Ramos (cell line): ENCODE results near the gene CYP4F2.
"Not testable (repeated sequence)": the region's sequence is repeated elsewhere in the genome, so short reads cannot be mapped to it uniquely, and the experiment has no call there.

ENCODE experiments used
- in situ Hi-C: fragments of 300-500 bp; cut with MboI; formaldehyde crosslinking; loops from one replicate; pipeline ENCODE4 v1.14.3; 2022; ENCODE audit warnings: low sequenced_read_pairs; ENCODE audit not compliant: unreplicated experiment

The CYP4F2 gene, protein sequence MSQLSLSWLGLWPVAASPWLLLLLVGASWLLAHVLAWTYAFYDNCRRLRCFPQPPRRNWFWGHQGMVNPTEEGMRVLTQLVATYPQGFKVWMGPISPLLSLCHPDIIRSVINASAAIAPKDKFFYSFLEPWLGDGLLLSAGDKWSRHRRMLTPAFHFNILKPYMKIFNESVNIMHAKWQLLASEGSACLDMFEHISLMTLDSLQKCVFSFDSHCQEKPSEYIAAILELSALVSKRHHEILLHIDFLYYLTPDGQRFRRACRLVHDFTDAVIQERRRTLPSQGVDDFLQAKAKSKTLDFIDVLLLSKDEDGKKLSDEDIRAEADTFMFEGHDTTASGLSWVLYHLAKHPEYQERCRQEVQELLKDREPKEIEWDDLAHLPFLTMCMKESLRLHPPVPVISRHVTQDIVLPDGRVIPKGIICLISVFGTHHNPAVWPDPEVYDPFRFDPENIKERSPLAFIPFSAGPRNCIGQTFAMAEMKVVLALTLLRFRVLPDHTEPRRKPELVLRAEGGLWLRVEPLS

DNA sequence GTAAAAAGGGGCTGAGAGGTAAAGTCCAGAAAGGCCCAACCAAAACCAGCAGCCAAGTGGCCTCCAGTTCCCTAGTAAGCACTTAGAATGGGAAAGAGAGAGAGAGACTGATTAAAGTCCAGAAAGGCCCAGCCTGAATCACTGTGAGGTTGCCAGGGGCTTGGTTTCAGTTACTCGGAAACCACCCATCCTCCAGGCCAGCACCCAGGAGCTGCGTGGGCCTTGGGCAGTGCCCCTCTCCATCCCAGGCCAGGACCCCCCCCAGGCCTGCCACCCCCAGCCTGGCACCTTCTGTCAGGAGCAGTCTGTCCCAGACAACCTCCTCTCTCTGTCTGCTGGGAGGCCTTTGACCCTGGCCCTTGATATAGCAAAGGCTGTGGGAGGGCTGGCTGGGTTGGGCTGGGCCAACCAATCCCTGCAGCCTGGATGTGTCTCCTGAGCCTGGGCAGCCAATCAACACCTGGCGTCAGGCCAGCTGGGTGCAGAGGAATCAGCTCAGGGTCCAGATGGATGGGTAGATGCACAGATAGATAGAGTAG lies at the start of gene CYP4F2:
Gene CYP4F2, minus strand, starts transcription at position 337 of the 539 bp plus-strand sequence. CDS start 463 bp downstream, outside the sequence.
- in situ Hi-C loops: no loop called here

DNA sequence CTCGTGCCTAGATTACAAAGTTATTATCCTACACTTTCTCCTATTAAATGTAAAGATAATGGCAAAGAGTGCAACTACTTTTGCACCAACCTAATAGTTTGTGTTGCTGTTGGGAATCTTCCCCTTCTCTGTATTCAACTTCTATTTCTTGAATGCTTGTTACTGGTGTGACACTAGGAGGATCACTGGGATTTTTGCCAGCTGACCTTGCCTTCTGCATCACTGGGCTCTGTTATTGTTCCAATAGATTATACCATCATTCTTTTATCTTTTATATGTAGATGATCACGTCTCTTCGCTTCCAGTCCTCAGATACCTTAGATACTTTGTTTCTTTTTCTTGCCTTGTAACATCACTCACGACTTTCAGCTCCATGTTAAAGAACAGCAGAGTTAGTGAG lies 47.4 kb upstream of the CYP4F2 start:
- in situ Hi-C loops: no loop called here

DNA sequence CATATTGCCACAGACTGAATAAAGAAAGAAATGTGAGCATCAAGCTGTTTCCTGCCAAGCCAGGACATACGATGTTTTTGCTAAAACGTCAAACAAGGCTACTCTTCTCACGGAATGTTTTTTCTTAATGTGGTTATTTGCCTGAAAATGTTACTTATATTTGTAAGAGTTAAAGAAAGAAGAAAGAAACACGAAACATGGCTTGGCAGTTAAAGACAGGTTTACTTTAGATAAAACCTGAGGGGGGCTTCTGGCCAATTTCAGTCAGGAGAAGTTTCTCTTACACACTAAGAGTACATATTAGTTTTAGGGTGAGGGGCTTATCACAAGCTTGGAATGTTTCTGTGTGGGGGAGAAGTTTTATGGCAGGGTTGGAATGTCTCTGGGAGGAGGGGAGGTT lies 46.5 kb upstream of the CYP4F2 start:
- in situ Hi-C loops: no loop called here

DNA sequence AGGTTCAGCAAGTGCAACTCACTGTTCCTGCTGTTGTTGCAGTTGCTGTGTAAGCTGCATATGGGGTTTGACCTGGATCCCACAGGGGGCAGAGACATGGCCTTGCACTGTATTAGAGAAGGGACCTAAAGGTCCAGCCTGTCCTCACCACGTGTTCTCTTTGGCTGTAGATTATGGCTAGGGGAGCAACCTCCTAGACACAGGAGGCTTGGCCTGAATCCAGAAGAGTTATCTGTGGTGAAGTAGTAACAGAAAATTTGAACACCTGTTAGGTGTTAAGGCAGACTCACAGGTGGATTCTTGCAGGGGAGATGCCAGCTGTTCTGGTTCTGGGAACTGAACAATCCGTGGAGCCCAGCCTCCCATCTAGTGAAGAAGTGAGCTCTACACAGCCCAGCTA lies 39.9 kb upstream of the CYP4F2 start:
- in situ Hi-C loops: no loop called here

DNA sequence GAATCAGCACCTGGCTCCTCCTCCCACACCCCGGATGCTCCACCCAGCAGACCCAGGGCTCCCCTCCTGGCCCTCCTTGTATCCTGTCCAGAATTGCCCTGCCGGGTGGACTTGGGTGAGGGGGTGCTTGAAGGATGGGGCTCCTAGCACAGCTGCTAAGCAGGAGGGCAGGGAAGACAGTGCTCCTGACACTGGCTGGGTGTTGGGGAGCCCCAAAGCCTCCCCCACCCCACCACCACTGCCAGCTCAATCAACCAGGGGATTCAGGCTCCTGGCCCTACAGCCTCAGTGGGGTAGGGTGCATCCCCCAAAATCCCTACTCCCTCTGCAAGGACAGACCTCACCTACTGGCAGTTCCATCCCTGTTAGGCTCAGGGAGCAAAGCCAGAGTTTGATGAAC lies 39.1 kb upstream of the CYP4F2 start:
- in situ Hi-C loops: no loop called here

DNA sequence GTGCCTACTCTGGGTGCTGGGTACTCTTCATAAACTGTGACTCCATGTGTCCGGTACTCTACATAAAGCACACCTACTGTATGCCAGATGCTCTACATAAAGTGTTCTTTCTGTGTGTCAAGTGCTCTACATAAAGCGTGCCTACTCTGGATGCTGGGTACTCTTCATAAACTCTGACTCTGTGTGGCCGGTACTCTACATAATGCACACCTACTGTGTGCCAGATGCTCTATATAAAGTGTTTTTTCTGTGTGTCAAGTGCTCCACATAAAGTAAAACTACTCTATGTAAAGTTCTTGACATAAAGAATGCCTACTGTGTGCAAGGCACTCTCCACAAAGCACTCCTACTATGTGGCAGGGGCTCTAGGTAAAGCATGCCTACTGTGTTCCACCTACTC lies 38.3 kb upstream of the CYP4F2 start:
- in situ Hi-C loops: no loop called here

DNA sequence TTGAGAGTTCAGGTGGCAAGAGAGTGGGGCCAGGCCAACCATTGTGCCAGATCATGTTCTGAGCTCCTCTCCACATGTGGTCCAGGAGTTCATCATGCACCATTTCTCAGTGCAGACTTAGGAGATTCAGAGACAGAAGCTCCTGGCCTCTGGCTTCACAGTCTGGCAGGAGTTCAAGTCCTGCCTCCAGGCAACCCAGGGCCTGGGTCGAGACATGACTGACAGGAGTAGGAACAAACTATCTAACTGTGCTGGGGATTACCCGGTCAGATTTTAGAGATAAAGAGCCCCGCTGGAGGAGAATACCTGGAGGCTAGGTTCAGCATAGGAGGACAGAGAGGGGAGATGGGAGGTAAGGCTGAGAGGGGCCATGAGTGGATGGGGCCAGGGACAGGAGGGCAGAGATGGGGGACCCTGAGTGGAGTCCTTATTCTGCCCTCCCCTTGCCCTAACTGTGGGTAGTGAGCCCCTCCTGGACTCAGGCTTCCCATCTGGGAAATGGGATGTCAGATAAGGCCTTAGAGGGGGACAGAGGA lies 37.4 kb upstream of the CYP4F2 start:
- in situ Hi-C loops: no loop called here

DNA sequence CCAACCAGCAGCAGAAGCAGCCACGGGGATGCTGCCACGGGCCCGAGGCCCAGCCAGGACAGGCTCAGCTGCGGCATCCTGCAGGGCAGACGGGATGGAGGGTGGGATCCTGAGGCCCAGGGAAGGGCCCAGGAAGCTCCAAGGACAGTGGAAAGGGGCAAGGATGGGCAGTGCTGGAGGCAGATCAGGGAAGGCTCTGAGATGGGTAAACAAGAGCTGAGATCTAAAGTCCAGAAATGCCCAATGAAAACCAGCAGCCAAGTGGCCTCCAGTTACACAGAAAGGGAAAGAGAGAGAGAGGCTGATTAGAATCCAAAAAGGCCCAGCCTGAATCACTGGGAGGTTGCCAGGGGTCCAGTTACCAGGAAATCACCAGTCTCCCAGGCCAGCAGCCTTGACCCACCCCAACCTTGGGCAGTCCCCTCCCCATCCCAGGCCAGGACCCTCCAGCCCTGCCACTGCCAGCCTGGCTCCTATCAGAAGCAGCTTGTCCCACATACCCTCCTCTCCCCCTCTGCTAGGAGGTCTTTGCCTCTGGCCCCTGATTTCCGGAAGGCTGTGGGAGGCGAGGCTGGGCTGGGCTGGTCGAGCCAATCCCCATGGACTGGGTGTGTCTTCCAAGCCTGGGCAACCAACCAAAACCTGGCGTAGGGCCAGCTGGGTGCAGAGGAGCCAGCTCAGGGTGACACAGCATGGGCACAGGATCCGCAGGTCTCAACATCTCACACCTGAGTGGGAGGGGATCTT lies 36.6 kb upstream of the CYP4F2 start, which contains the start of gene CYP4F11:
Gene CYP4F11, minus strand, starts transcription at position 198 of the 747 bp plus-strand sequence. Its CDS starts 121 bp downstream, at position 77.
- in situ Hi-C loops: no loop called here

DNA sequence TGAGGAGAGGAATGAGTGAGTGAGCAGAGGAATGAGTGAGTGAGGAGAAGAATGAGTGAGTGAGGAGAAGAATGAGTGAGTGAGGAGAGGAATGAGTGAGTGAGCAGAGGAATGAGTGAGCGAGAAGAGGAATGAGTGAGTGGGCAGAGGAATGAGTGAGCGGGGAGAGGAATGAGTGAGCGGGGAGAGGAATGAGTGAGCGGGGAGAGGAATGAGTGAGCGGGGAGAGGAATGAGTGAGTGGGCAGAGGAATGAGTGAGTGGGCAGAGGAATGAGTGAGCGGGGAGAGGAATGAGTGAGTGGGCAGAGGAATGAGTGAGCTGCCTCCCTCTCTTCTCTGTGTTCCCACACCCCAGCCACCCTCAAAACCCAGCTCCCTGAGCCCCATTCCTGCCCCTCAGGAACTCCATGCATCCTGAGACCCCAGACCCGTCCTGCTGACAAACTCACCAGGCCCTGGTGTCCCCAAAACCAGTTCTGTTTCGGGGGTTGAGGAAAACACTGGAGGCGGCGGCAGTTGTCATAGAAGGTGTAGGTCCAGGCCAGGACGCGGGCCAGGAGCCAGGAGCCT lies 36.0 kb upstream of the CYP4F2 start:
- in situ Hi-C loops: not testable (repeated sequence)

DNA sequence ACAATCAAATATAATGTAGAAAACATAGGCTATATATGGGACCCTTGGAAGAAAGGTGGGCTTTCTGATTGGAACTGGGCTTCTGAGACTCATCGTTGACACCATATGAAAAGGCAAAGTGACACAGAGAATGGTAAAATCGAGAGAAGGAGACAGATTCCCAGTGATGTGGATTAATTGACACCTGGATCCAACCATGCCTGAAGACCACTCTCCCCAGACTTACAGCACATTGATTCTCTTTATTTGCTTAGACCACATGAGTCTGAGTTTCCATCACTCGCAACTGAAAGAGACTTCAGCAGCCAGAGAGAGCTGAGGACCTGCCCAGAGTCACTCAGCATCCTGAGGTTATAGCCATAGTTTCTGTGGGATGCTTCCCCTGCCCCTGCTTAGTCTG lies 30.4 kb upstream of the CYP4F2 start:
- in situ Hi-C loops: no loop called here

DNA sequence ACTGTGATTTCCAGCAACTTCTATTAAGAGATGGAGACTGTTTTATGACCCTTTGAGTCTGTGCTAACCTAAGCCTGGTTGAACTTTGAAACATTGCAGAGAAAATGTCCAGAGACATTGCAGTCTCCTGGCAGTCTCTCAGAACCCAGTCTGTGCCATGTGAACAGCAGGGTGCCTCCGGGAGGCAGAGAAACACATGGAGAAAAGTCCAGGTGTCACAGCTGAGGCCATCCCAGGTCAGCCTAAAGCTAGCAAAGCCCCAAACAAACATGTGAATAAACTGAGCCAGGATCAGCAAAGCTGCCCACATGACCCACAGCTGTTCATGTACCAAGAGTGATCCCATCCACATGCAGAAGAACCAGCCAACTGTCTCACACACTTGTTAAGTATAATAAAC lies 28.6 kb upstream of the CYP4F2 start:
- in situ Hi-C loops: no loop called here

DNA sequence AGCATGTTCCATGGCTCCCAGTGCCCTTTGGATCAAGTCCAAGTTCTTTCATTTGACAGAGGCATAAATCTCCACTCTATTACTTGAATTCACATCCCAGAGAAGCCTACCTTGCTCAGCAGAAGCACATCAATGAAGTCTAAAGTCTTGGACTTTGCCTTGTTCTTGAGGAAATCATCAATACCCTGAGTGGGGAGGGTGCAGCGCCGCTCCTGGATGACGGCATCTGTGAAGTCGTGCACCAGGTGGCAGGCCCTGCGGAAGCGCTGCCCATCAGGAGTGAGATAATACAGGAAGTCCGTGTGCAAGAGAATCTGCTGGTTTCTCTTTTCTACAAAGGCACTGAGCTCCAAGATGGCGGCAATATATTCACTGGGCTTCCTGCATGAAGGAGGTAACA lies 25.8 kb upstream of the CYP4F2 start:
- in situ Hi-C loops: no loop called here

DNA sequence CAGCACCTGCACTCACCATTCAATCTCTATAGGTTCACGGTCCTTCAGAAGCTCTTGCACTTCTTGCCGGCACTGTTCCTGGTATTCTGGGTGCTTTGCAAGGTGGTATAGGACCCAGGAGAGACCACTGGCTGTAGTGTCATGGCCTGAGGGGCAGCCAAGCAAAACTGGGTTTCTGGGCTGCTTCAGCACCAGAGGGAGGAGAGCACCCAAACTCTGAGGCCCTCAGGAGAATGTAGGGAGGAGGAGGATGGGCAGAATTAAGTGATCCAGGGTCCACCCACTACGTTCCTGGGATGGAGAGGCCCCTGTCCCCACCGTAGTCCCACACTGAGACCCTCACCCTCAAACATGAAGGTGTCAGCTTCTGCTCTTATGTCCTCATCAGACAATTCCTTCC lies 24.1 kb upstream of the CYP4F2 start:
- in situ Hi-C loops: no loop called here

DNA sequence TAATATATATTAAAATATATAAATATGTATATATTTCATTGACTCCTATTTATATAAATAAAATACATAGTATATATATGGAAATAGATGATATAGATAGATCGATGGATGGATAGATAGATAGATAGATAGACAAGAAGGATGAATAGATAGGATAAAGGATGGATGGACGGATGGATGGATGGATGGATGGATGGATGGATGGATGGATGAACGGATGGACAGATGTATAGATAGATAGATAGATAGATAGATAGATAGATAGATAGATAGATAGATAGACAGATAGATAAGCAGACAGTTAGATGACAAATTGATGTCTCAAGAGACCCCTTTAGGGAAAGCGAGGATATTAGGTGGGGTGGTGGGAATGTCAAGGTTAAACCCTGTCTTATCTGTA lies 21.4 kb upstream of the CYP4F2 start:
- in situ Hi-C loops: no loop called here

DNA sequence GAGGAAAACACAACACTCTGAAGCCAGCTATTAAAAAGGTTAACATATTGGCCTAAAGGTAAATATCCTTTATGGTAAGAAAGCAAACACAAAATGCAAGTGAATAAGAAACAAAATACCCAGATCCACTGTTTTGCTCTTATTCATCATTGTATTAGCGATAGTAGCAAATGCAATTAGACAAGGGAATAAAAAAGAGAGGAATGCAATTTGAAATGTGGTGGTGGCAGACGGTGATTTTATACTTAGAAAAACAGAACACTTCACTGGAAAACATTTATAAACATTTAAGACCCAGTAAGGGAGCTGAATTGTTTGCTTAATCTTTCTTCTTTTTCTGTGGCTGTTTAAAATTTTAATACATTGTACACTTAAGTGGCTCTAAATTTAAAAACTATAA lies 17.2 kb upstream of the CYP4F2 start:
- in situ Hi-C loops: no loop called here

DNA sequence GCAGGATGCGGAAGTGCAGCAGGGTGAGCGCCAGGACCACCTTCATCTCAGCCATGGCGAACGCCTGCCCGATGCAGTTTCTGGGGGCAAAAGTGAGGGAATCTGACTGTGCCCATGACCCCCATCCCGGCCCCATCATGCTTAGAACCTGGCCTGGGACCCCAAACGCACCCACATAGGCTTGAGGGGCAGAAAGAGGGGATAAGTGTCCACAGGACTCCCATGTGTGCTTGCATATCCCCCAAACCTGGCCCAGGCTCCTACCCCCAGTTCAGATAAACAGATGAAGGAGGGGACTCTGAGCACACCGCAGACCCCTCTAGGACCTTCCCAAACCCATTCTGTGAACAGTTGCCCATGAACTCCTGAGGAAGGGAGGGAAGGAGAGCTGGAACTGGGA lies 16.0 kb upstream of the CYP4F2 start:
- in situ Hi-C loops: no loop called here

DNA sequence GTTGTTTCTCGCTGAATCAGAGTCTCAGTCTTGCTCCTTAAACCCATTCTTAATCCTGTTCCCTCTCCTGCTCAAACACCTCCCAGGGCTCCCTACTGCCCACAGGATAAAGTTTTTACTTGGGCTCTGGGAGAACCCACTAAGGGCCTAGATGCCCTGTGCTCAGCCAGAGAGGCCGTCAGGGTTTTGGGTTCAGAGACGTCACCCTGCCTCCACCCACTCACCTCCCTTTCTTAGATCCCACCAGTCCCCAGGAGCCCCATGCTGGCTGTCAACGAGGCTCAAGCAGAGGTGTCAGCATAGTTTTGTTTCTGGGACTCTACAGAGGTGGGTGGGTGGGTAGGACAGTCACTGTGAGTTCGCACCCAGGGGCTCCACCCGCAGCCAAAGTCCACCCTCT lies 15.5 kb upstream of the CYP4F2 start:
- in situ Hi-C loops: no loop called here

DNA sequence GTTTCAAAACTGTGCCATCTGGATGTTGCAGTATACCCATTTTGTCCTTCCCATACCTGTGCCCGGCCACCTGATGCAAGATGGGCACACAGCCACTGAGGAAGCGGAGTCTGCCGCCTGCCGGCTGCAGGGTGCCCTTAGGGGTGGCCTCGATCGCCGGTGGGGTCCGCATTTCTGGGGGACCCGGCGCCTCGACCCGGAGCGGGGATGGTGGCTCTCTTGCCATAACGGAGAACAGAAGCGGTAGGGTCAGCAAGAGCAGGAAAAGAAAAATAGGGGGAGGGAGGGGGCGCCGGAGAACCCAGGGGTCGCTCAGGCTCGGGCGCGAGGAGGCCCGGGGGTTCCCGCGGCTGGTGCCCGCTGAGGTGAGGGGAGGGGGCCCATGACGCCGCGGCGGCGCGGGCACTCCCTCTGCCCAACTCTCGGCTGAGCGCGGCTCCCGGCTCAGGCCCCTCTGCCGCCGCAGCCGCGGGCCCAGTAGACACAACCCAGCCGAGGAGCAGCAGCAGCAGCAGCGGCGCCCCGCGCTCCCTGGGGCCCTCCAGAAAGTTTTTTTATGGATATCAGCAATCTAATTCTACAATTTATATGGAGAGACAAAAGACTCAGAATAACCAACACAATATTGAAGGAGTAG lies 13.8 kb upstream of the CYP4F2 start:
- in situ Hi-C loops: no loop called here

DNA sequence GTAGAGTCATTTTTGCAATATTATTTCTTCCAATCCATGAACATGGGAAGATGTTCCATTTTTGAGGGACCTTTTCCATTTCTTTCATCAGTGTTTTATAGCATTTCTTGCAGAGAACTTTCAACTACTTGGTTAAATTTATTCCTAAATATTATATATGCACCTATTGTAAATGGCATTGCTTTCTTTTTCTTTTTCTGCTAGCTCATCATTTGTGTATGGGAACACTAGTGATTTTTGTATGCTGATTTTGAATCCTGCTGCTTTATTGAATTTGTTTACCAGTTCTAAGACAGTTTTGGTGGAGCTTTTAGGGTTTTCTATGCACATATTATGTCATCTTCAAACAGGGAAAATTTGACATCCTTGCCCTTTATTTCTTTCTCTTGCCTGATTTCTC lies 7.2 kb upstream of the CYP4F2 start:
- in situ Hi-C loops: no loop called here

DNA sequence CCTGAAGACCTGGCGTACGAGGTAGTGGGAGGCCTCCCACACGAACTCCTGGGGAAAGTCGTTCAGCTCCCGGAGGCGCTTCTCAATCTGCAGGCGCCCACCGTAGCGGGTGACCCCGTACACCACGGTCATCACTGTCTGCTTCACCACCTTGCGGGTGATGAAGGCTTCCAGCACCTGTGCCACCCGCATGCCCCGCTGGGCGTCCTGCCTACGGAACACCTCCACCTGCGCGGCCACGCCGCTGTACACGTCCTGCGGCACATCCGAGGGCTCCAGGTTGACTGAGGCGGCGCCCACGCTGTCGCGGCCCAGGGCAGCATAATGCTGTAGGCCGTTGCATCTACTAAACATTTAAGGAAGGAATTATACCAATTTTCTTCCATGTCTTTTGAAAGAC lies 5.0 kb upstream of the CYP4F2 start:
- in situ Hi-C loops: not testable (repeated sequence)
